Measurements from ENCODE around the gene INCA1.
"Not testable (repeated sequence)": the region's sequence is repeated elsewhere in the genome, so short reads cannot be mapped to it uniquely, and the experiment has no call there.

Gene INCA1

GRCh38 chr17:4997302-4998026, at the start of gene INCA1, which contains the start of gene KIF1C:
INCA1 (minus strand) TSS chr17:4997522; CDS start chr17:4994437, 3,085 bp downstream.
KIF1C (plus strand) TSS chr17:4997950; CDS start chr17:5000247, 2,297 bp downstream.
- DNase-seq, result peak; percentile 90

- DNase-seq, result no peak
Observed at GRCh38 chr17:5045496-5045895, 48.2 kb upstream of the INCA1 start.

GRCh38 chr17:5044630-5045029, 47.3 kb upstream of the INCA1 start:
- DNase-seq, result no peak

- DNase-seq, result no peak
Observed at GRCh38 chr17:5043524-5043923, 46.2 kb upstream of the INCA1 start.

- peak; percentile 32 for DNase-seq
Observed at GRCh38 chr17:5042157-5043022, 45.1 kb upstream of the INCA1 start.

GRCh38 chr17:5035315-5035714, 38.0 kb upstream of the INCA1 start, which contains the start of gene SLC52A1:
SLC52A1 (minus strand) TSS chr17:5035426; CDS start chr17:5034606, 820 bp downstream.
- no peak for DNase-seq

- no peak for DNase-seq
Observed at GRCh38 chr17:5034651-5035050, 37.3 kb upstream of the INCA1 start.

GRCh38 chr17:5034063-5034462, 36.7 kb upstream of the INCA1 start:
- no peak for DNase-seq

GRCh38 chr17:5033352-5034015, 36.2 kb upstream of the INCA1 start:
- DNase-seq, result no peak

- no peak for DNase-seq
Observed at GRCh38 chr17:5032865-5033264, 35.5 kb upstream of the INCA1 start.

GRCh38 chr17:5031365-5032082, 34.2 kb upstream of the INCA1 start:
- peak; percentile 87 for DNase-seq

- not testable (repeated sequence) for DNase-seq
Observed at GRCh38 chr17:5030168-5030567, 32.8 kb upstream of the INCA1 start.

- no peak for DNase-seq
Observed at GRCh38 chr17:5027916-5028315, 30.6 kb upstream of the INCA1 start.

GRCh38 chr17:5027299-5027698, 30.0 kb upstream of the INCA1 start:
- DNase-seq, result no peak

- DNase-seq, result no peak
Observed at GRCh38 chr17:5024604-5025003, 27.3 kb upstream of the INCA1 start.

GRCh38 chr17:5023588-5024147, 26.3 kb upstream of the INCA1 start:
- no peak for DNase-seq

- no peak for DNase-seq
Observed at GRCh38 chr17:5022171-5022711, 24.9 kb upstream of the INCA1 start.

GRCh38 chr17:5020502-5021023, 23.2 kb upstream of the INCA1 start:
- no peak for DNase-seq

GRCh38 chr17:5019475-5019956, 22.2 kb upstream of the INCA1 start:
- peak; percentile 41 for DNase-seq

- no peak for DNase-seq
Observed at GRCh38 chr17:5014357-5014756, 17.0 kb upstream of the INCA1 start.

- DNase-seq, result no peak
Observed at GRCh38 chr17:5011928-5012327, 14.6 kb upstream of the INCA1 start.
